ENCODE measurements around the gene CCNL2. TPM values are rescaled to one million over a fixed set of nuclear protein-coding genes. Genes with fewer than 3 reads are reported as not detected.

The CCNL2 gene
- polyA plus RNA-seq, 2 of the 4 experiments (the other 2 are of a cell fraction), result 85.5 to 111 TPM

- no peak for FAIRE-seq
- ChIA-PET CTCF (interaction anchor here (0.8 to 4.2 kb wide), 2 partner anchors 11 to 70 kb away, joined by 3 to 16 read pairs; no protein-coding TSS in a partner anchor), POLR2A (no interaction called here)
- Histone ChIP-seq H3K4me3 (no peak overlapping the region), H3K4me1 (peaks cover 58% of the 10 kb centered on the region), H3K27ac (peak overlapping the region in 1 of 2 experiments; percentile 94; a peak in 3 of 6 replicates), H3K4me2 (peak overlapping the region; percentile 98), H3K9me3 (no peaks in the 10 kb centered on the region)
- no peak for TF ChIP-seq EHF (CRISPR knock-in tag; IDR thresholded peaks at IDR 0.05)
- no peak for TF ChIP-seq CEBPB (IDR thresholded peaks at IDR 0.05)
- TF ChIP-seq RNF2 (IDR thresholded peaks at IDR 0.05; ENCODE audit: borderline replicate concordance, low read depth), result no peak
- TF ChIP-seq TFCP2L1 (CRISPR knock-in tag; IDR thresholded peaks at IDR 0.05), result no peak
- no peak for TF ChIP-seq ESRRA (IDR thresholded peaks at IDR 0.05; ENCODE audit: borderline replicate concordance, low read length)
- TF ChIP-seq CHD4 (IDR thresholded peaks at IDR 0.05; ENCODE audit: borderline replicate concordance), result no peak
- no peak for TF ChIP-seq NFE2L2 (conservative IDR thresholded peaks at IDR 0.05; ENCODE audit: low read length)
- TF ChIP-seq FOSL2 (IDR thresholded peaks at IDR 0.05), result no peak
- no peak for TF ChIP-seq FOSL2 (CRISPR knock-in tag; IDR thresholded peaks at IDR 0.05)
- TF ChIP-seq CBX2 (IDR thresholded peaks at IDR 0.05; ENCODE audit: borderline replicate concordance, low read depth), result no peak
- no peak for TF ChIP-seq NPAS2 (CRISPR knock-in tag; IDR thresholded peaks at IDR 0.05; ENCODE audit: borderline replicate concordance)
- TF ChIP-seq SREBF2 (IDR thresholded peaks at IDR 0.05), result no peak
- TF ChIP-seq ATOH8 (CRISPR knock-in tag; IDR thresholded peaks at IDR 0.05; ENCODE audit: low read depth), result no peak
- TF ChIP-seq RARB (CRISPR knock-in tag; IDR thresholded peaks at IDR 0.05), result no peak
- no peak for TF ChIP-seq ZNF302 (CRISPR knock-in tag; IDR thresholded peaks at IDR 0.05)
- TF ChIP-seq PBX3 (IDR thresholded peaks at IDR 0.05), result no peak
- no peak for TF ChIP-seq HOXA7 (CRISPR knock-in tag; IDR thresholded peaks at IDR 0.05)
- no peak for TF ChIP-seq ZSCAN20 (CRISPR knock-in tag; IDR thresholded peaks at IDR 0.05)
- no peak for TF ChIP-seq CBX8 (IDR thresholded peaks at IDR 0.05)
- no peak for TF ChIP-seq CTCF (IDR thresholded peaks at IDR 0.05)
- no peak for DNase-seq (ENCODE audit: low read depth in 1 of 2, low spot score in 1 of 2)
- WGBS (ENCODE audit: missing lambda C conversion rate), result 94% methylated on average over 2 of the region's 4 CpGs
- ATAC-seq, result no peak
Measured at GRCh38 chr1:1434824-1435105, 35.6 kb upstream of the CCNL2 start.

GRCh38 chr1:1434131-1434823 lies 35.1 kb upstream of the CCNL2 start:
- no peak for FAIRE-seq
- no peak overlapping the region; the same call in 2 of the 3 replicates for H3K4me2 ChIP-seq
- ChIA-PET POLR2A (no interaction called here), CTCF (interaction anchor here (0.6 to 4.2 kb wide), 3 partner anchors 10 to 71 kb away, joined by 3 to 16 read pairs (median 3); no protein-coding TSS in a partner anchor)
- H3K9me3 ChIP-seq, result no peaks in the 10 kb centered on the region
- WGBS (ENCODE audit: missing lambda C conversion rate), result 77% methylated on average over 8 of the region's 32 CpGs
- H3K4me3 ChIP-seq, result no peak overlapping the region
- H3K27ac ChIP-seq, result peak overlapping the region in 1 of 2 experiments; percentile 94; a peak in 2 of 6 replicates
- TF ChIP-seq PHF8 (IDR thresholded peaks at IDR 0.05; ENCODE audit: borderline replicate concordance, low read depth) (no peak), TP53 (CRISPR knock-in tag; IDR thresholded peaks at IDR 0.05) (no peak), ZSCAN20 (CRISPR knock-in tag; IDR thresholded peaks at IDR 0.05) (no peak), SREBF2 (IDR thresholded peaks at IDR 0.05) (no peak), CBX2 (IDR thresholded peaks at IDR 0.05; ENCODE audit: borderline replicate concordance, low read depth) (no peak), FOSL2 (IDR thresholded peaks at IDR 0.05) (no peak), FOSL2 (CRISPR knock-in tag; IDR thresholded peaks at IDR 0.05) (no peak)
- ATAC-seq, result no peak
- H3K4me1 ChIP-seq, result peaks cover 61% of the 10 kb centered on the region
- DNase-seq (ENCODE audit: low read depth in 1 of 2, low spot score in 1 of 2), result no peak
